ENCODE data around the gene CCR7. TPM values are rescaled to one million over a fixed set of nuclear protein-coding genes. Genes with fewer than 3 reads are reported as not detected.

Gene CCR7
- total and polyA plus RNA-seq, 2 of the 13 experiments (the other 11 are each of a cell fraction or from before 2014, with no cell fraction given) = 0.04 to 0.53 TPM

DNA sequence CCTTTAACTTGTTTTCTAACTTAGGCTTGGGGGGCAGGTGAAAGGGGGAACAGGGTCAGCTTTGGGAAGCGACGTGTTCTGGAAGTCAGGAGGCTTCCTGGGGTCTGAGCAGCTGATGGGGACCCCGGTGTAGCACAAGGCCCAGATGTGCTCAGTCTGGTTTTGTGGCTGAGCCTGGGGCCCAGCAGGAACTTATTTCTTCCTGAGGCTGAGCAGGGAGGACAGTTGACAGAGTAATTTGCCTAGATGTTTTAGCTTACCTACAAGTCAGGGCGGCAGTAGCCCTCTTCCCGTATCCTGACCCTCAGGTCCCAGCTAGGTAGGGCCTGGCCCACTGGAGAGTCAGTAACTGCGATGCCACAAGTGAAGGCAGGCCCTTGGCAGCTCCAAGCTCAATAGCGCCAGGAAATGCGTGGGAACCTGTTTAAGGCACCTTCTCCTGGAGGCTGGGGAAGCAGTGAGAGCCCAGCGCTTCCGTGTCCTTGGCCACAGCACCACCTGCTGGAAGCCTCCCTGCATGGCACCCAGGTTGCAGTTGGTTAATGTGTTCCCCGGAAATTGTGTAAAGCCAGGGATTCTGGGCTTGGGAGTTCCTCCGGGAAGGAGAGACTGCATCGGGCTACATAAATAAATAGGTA, 5.2 kb downstream of the CCR7 start (continued):
- TF ChIP-seq, protein P1, sequence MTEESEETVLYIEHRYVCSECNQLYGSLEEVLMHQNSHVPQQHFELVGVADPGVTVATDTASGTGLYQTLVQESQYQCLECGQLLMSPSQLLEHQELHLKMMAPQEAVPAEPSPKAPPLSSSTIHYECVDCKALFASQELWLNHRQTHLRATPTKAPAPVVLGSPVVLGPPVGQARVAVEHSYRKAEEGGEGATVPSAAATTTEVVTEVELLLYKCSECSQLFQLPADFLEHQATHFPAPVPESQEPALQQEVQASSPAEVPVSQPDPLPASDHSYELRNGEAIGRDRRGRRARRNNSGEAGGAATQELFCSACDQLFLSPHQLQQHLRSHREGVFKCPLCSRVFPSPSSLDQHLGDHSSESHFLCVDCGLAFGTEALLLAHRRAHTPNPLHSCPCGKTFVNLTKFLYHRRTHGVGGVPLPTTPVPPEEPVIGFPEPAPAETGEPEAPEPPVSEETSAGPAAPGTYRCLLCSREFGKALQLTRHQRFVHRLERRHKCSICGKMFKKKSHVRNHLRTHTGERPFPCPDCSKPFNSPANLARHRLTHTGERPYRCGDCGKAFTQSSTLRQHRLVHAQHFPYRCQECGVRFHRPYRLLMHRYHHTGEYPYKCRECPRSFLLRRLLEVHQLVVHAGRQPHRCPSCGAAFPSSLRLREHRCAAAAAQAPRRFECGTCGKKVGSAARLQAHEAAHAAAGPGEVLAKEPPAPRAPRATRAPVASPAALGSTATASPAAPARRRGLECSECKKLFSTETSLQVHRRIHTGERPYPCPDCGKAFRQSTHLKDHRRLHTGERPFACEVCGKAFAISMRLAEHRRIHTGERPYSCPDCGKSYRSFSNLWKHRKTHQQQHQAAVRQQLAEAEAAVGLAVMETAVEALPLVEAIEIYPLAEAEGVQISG (CRISPR knock-in tag; IDR thresholded peaks at IDR 0.05) = peak; percentile 84
- TF ChIP-seq, protein P2, sequence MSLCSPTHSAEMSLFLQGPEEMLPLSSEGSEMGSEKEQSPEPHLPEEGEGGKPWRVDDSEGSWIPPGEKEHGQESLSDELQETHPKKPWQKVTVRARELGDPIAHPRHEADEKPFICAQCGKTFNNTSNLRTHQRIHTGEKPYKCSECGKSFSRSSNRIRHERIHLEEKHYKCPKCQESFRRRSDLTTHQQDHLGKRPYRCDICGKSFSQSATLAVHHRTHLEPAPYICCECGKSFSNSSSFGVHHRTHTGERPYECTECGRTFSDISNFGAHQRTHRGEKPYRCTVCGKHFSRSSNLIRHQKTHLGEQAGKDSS (CRISPR knock-in tag; IDR thresholded peaks at IDR 0.05; ENCODE audit: borderline replicate concordance, low read depth) = peak; percentile 95; the same call in 1 of the 2 replicates
- TF ChIP-seq, protein P3, sequence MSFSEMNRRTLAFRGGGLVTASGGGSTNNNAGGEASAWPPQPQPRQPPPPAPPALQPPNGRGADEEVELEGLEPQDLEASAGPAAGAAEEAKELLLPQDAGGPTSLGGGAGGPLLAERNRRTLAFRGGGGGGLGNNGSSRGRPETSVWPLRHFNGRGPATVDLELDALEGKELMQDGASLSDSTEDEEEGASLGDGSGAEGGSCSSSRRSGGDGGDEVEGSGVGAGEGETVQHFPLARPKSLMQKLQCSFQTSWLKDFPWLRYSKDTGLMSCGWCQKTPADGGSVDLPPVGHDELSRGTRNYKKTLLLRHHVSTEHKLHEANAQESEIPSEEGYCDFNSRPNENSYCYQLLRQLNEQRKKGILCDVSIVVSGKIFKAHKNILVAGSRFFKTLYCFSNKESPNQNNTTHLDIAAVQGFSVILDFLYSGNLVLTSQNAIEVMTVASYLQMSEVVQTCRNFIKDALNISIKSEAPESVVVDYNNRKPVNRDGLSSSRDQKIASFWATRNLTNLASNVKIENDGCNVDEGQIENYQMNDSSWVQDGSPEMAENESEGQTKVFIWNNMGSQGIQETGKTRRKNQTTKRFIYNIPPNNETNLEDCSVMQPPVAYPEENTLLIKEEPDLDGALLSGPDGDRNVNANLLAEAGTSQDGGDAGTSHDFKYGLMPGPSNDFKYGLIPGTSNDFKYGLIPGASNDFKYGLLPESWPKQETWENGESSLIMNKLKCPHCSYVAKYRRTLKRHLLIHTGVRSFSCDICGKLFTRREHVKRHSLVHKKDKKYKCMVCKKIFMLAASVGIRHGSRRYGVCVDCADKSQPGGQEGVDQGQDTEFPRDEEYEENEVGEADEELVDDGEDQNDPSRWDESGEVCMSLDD (CRISPR knock-in tag; IDR thresholded peaks at IDR 0.05; ENCODE audit: borderline replicate concordance) = no peak
- 0 out of 2 replicates have a peak, but pooled peaks have one; percentile 19 for TF ChIP-seq MAFF (IDR thresholded peaks at IDR 0.05; ENCODE audit: low read depth, low read length)
- no peak for TF ChIP-seq ZBTB42 (CRISPR knock-in tag; IDR thresholded peaks at IDR 0.05)
- no peak for TF ChIP-seq ZNF235 (CRISPR knock-in tag; IDR thresholded peaks at IDR 0.05; ENCODE audit: borderline replicate concordance)
- TF ChIP-seq, protein P4, sequence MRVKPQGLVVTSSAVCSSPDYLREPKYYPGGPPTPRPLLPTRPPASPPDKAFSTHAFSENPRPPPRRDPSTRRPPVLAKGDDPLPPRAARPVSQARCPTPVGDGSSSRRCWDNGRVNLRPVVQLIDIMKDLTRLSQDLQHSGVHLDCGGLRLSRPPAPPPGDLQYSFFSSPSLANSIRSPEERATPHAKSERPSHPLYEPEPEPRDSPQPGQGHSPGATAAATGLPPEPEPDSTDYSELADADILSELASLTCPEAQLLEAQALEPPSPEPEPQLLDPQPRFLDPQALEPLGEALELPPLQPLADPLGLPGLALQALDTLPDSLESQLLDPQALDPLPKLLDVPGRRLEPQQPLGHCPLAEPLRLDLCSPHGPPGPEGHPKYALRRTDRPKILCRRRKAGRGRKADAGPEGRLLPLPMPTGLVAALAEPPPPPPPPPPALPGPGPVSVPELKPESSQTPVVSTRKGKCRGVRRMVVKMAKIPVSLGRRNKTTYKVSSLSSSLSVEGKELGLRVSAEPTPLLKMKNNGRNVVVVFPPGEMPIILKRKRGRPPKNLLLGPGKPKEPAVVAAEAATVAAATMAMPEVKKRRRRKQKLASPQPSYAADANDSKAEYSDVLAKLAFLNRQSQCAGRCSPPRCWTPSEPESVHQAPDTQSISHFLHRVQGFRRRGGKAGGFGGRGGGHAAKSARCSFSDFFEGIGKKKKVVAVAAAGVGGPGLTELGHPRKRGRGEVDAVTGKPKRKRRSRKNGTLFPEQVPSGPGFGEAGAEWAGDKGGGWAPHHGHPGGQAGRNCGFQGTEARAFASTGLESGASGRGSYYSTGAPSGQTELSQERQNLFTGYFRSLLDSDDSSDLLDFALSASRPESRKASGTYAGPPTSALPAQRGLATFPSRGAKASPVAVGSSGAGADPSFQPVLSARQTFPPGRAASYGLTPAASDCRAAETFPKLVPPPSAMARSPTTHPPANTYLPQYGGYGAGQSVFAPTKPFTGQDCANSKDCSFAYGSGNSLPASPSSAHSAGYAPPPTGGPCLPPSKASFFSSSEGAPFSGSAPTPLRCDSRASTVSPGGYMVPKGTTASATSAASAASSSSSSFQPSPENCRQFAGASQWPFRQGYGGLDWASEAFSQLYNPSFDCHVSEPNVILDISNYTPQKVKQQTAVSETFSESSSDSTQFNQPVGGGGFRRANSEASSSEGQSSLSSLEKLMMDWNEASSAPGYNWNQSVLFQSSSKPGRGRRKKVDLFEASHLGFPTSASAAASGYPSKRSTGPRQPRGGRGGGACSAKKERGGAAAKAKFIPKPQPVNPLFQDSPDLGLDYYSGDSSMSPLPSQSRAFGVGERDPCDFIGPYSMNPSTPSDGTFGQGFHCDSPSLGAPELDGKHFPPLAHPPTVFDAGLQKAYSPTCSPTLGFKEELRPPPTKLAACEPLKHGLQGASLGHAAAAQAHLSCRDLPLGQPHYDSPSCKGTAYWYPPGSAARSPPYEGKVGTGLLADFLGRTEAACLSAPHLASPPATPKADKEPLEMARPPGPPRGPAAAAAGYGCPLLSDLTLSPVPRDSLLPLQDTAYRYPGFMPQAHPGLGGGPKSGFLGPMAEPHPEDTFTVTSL (CRISPR knock-in tag; IDR thresholded peaks at IDR 0.05; ENCODE audit: borderline replicate concordance) = 0 out of 2 replicates have a peak, but pooled peaks have one; percentile 27
- TF ChIP-seq, protein P5, sequence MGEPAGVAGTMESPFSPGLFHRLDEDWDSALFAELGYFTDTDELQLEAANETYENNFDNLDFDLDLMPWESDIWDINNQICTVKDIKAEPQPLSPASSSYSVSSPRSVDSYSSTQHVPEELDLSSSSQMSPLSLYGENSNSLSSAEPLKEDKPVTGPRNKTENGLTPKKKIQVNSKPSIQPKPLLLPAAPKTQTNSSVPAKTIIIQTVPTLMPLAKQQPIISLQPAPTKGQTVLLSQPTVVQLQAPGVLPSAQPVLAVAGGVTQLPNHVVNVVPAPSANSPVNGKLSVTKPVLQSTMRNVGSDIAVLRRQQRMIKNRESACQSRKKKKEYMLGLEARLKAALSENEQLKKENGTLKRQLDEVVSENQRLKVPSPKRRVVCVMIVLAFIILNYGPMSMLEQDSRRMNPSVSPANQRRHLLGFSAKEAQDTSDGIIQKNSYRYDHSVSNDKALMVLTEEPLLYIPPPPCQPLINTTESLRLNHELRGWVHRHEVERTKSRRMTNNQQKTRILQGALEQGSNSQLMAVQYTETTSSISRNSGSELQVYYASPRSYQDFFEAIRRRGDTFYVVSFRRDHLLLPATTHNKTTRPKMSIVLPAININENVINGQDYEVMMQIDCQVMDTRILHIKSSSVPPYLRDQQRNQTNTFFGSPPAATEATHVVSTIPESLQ (CRISPR knock-in tag; conservative IDR thresholded peaks at IDR 0.05) = no peak
- peak; percentile 42; the same call in 1 of the 2 replicates for TF ChIP-seq ZNF510 (CRISPR knock-in tag; IDR thresholded peaks at IDR 0.05; ENCODE audit: low read depth)
- peak; percentile 85; the same call in 1 of the 2 replicates for TF ChIP-seq KDM4B (CRISPR knock-in tag; IDR thresholded peaks at IDR 0.05)
